Jurkat, Clone E6-1 (cell line): ENCODE data around the gene NTNG2.
"Not testable (repeated sequence)": the region's sequence is repeated elsewhere in the genome, so short reads cannot be mapped to it uniquely, and the experiment has no call there.

ENCODE experiments used
- DNase-seq: peaks from one replicate; pipeline ENCODE4 v3.0.0-alpha.2; 2011; ENCODE audit warnings: low read depth, low spot score
- H3K4me3 ChIP-seq: 2 replicates; pipeline ENCODE4 v1.5.1; 2011; ENCODE audit warnings: mild to moderate bottlenecking, low read length, control low read depth, moderate library complexity

The NTNG2 gene

DNA sequence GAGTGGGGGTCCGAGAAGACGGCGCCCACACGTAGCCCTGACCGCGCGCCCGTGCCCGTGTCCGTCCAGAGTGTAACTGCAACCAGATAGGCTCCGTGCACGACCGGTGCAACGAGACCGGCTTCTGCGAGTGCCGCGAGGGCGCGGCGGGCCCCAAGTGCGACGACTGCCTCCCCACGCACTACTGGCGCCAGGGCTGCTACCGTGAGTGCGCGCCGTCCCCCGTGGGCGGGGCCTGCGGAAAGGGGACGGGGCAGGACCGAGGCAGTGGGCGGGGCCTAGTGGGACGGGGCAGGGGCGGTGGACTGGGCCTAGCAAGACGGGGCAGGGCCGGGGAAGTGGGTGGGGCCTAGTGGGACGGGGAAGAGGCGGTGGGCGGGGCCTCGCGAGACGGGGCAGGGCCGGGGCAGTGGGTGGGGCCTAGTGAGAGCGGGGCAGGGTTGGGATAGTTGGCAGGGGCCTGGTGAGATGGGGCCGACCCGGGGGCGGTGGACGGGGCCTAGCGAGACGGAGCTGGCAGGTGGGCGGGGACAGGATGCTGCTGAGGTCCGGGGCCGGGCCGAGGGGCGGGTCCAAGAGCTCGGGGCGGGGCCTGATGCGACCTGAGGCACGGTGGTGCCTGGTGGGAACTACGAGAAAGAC is 79.1 kb downstream of the NTNG2 start:
- peak overlapping the region; percentile 70 for H3K4me3 ChIP-seq
- peak; percentile 93 for DNase-seq

- peak overlapping the region; percentile 70 for H3K4me3 ChIP-seq
- DNase-seq, result no peak
These were observed 79.6 kb downstream of the NTNG2 start for GRCh38 chr9:132241483-132241839.

- DNase-seq, result peak; percentile 39
- H3K4me3 ChIP-seq, result peak overlapping the region; percentile 70
These were observed 80.2 kb downstream of the NTNG2 start for GRCh38 chr9:132241840-132242620.

GRCh38 chr9:132242621-132243155 is 80.8 kb downstream of the NTNG2 start:
- peak overlapping the region; percentile 70 for H3K4me3 ChIP-seq

DNA sequence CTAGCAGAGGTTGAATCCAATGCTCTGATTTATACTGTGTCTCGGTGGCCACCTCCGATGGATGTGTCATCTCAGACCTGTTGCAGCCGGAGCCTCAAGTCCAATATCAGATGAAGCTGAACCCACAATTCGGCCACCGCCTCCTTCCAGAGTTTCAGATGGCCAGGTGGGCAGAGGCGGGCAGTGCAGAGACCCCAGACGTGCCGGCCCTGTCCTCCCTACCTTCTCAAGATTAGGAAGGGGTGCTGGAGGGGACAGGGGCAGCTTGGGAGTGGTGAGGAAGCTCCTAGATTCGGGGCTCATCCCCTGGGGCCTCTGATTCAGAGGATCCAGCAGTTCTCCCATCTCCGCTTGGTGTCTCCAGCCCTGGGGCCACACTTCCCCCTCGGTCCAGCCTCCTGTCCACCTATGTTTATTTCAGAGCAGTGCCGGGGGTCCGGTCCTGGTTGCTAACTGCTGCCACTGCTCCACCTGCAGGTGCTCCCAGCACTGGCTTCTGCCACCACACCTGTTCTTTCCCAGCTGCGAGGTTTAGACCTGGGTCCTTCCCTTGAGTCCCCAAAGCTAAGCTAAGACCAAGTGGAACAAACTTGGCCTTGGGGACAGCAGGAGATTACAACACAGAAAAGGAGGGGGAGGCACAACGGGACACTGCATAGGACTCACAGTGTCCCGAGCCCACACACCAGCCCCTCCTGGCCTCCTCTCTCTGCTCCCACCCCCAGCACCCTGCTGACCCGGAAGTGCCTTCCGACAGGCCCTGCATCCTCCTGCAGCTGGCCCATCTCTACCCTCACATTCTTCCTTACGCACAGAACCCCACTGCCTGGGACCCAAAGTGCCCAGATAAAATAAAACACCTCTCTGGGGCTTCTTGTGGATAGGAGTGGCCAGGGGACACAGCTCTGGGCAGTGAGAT is 81.6 kb downstream of the NTNG2 start:
- no peak for DNase-seq
- no peak overlapping the region for H3K4me3 ChIP-seq

More at GRCh38 chr9:132242621-132243155, 80.8 kb downstream of the NTNG2 start:
- no peak for DNase-seq

- DNase-seq, result no peak
- no peak overlapping the region for H3K4me3 ChIP-seq
These were observed 83.0 kb downstream of the NTNG2 start for GRCh38 chr9:132244582-132245455.

DNA sequence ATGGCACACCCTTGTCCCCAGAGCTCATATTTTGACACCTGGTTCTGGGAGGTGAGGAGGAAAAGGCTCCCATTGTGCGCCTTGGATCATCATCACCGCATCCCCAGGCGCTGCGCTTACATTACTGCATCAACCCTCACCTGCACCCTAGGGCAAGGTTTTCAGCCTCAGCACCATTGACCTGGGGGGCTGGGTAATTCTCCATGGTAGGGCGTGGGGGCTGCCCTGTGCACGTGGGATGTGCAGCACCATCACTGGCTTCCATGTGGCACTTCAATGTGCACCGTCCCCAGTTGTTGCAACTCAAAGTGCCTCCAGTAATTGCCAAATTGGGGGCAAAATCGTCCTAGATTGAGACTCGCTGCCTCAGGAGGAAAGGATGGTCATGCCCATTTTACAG is 83.6 kb downstream of the NTNG2 start:
- no peak for DNase-seq
- no peak overlapping the region for H3K4me3 ChIP-seq

- DNase-seq, result no peak
- H3K4me3 ChIP-seq, result no peak overlapping the region
These were observed 86.1 kb downstream of the NTNG2 start for GRCh38 chr9:132247942-132248341.

- DNase-seq, result no peak
These were observed 87.3 kb downstream of the NTNG2 start for GRCh38 chr9:132249123-132249522.

DNA sequence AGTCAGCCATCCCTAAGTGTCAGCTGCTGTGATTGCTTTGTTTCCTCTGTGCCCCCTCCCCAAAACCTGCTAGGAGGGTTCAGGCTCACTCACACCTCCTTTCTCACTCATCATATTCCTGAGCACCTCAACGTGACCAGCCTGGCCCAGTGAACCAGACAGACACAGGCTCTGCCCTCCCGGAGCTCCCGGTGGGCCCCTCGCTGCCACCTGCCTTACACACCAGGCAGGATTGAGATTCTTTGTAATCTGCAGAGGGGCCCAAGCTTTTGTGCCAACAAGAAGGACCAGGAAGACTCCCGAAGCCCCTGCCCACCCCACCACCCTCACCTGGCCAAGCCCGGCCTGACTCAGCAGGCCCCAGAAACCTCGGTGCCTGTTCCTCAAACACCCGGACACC is 87.8 kb downstream of the NTNG2 start:
- no peak for DNase-seq
- no peak overlapping the region for H3K4me3 ChIP-seq

More at GRCh38 chr9:132249123-132249522, 87.3 kb downstream of the NTNG2 start:
- H3K4me3 ChIP-seq, result no peak overlapping the region

- no peak overlapping the region for H3K4me3 ChIP-seq
- no peak for DNase-seq
These were observed 88.7 kb downstream of the NTNG2 start for GRCh38 chr9:132250324-132251262.

DNA sequence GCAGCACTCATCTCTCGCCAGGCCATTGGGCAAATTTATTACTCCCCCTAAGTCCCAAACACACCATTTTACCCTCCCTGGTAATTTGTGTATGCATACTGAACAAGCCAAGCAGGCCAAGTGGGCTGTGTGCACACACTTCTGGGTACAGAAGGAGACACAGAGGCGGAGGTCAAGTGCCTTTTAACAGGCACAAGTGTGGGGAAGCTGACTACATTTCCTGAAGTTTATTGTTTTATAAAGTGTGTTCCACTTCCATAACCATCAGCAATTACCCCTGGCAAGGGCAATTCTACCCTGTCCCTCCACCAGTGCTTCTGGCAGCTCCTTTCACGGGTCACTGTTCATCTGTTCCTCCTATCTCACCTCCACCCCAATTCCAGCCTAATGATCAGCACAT is 99.0 kb downstream of the NTNG2 start:
- DNase-seq, result no peak
- H3K4me3 ChIP-seq, result no peak overlapping the region

GRCh38 chr9:132266017-132266416 is 104.2 kb downstream of the NTNG2 start:
- H3K4me3 ChIP-seq, result no peak overlapping the region
- no peak for DNase-seq

DNA sequence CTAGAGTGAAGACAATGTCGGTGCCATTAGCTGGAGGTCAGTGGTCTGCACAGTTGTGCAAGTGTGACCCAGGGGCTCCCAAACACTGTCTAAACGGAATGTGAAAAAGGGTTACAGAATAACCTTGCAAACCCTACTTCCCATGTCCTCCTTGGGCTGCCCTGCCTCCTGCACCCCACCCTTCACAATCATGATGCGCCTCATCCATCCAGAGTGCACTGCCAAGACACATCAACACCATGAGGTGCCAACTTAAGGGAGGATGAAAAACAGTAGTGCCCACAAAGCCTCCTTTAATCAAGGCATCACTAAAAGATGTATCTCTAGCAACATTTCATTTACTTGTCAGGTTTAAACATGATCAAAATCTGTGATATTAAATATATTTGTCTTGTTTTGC is 105.8 kb downstream of the NTNG2 start:
- no peak for DNase-seq
- H3K4me3 ChIP-seq, result no peak overlapping the region

GRCh38 chr9:132268725-132269352 is 107.0 kb downstream of the NTNG2 start:
- no peak overlapping the region for H3K4me3 ChIP-seq
- peak; percentile 60 for DNase-seq

DNA sequence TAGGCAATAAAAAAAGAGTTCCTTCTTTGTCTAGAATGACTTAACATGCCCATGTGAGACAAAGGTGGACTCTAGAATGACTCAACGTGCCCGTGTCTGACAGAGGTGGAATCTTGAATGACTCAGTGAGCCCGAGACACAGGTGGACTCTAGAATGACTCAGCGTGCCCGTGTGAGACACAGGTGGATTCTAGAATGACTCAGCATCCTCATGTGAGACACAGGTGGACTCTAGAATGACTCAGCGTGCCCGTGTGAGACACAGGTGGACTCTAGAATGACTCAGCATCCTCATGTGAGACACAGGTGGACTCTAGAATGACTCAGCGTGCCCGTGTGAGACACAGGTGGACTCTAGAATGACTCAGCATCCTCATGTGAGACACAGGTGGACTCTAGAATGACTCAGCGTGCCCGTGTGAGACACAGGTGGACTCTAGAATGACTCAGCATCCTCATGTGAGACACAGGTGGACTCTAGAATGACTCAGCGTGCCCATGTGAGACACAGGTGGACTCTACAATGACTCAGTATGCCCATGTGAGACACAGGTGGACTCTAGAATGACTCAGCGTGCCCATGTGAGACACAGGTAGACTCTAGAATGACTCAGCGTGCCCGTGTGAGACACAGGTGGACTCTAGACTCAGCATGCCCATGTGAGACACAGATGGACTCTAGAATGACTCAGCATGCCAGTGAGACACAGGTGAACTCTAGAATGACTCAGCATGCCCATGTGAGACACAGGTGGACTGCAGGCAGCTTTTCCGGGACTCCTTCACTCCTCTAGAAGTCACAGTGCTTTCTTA is 108.1 kb downstream of the NTNG2 start:
- not testable (repeated sequence) for DNase-seq, H3K4me3 ChIP-seq
